Stimulated activated CD8-positive, alpha-beta memory T cell treated with anti-CD3 and anti-CD28 coated beads, Interleukin-12 subunit alpha, Interleukin-12 subunit beta, amount 100 ng/mL, for 24 hours (primary cell): Measurements from ENCODE around the gene RETREG3.
"Not testable (repeated sequence)": the region's sequence is repeated elsewhere in the genome, so short reads cannot be mapped to it uniquely, and the experiment has no call there.

Experiments used
- DNase-seq: peaks from one replicate; pipeline ENCODE4 v3.0.0-alpha.2; 2020; ENCODE audit errors: extremely low read depth

Gene RETREG3

GRCh38 chr17:42571435-42572225 is 37.5 kb downstream of the RETREG3 start:
- DNase-seq = no peak

GRCh38 chr17:42568341-42569111 is 40.6 kb downstream of the RETREG3 start:
- no peak for DNase-seq

- peak; percentile 90 for DNase-seq
Observed at GRCh38 chr17:42566883-42567573, 42.1 kb downstream of the RETREG3 start, which contains the start of gene MLX. MLX (plus strand) TSS chr17:42567100; CDS start chr17:42567125, 25 bp downstream.

GRCh38 chr17:42566215-42566882 is 42.8 kb downstream of the RETREG3 start:
- no peak for DNase-seq

GRCh38 chr17:42565523-42566214 is 43.5 kb downstream of the RETREG3 start:
- no peak for DNase-seq

GRCh38 chr17:42564815-42565522 is 44.2 kb downstream of the RETREG3 start:
- no peak for DNase-seq

- DNase-seq = no peak
Observed at GRCh38 chr17:42563950-42564349, 45.2 kb downstream of the RETREG3 start.

GRCh38 chr17:42563543-42563942 is 45.6 kb downstream of the RETREG3 start:
- DNase-seq = no peak

- DNase-seq = no peak
Observed at GRCh38 chr17:42563143-42563509, 46.0 kb downstream of the RETREG3 start.

- no peak for DNase-seq
Observed at GRCh38 chr17:42562388-42563142, 46.6 kb downstream of the RETREG3 start.

- peak; percentile 81 for DNase-seq
Observed at GRCh38 chr17:42561897-42562387, 47.2 kb downstream of the RETREG3 start, which contains the start of gene COASY. COASY (plus strand) TSS chr17:42562148; CDS start chr17:42562623, 475 bp downstream.

GRCh38 chr17:42560246-42560645 is 48.9 kb downstream of the RETREG3 start:
- DNase-seq = no peak

- DNase-seq = no peak
Observed at GRCh38 chr17:42559075-42559474, 50.1 kb downstream of the RETREG3 start.

- not testable (repeated sequence) for DNase-seq
Observed at GRCh38 chr17:42555961-42556617, 53.1 kb downstream of the RETREG3 start.

GRCh38 chr17:42555122-42555622 is 54.0 kb downstream of the RETREG3 start:
- DNase-seq = no peak

- DNase-seq = peak; percentile 59
Observed at GRCh38 chr17:42554250-42555121, 54.7 kb downstream of the RETREG3 start.

GRCh38 chr17:42553866-42554249 is 55.3 kb downstream of the RETREG3 start:
- DNase-seq = no peak
